GM12891 (cell line): ENCODE results near the gene DET1.

Source experiments
- PAX5 ChIP-seq: IDR thresholded peaks from 2 replicates; pipeline ENCODE4 v1.6.1; 2011; ENCODE audit warnings: low read length, moderate library complexity, mild to moderate bottlenecking; ENCODE audit not compliant: insufficient read depth, severe bottlenecking
- POLR2A ChIP-seq: IDR thresholded peaks from 2 replicates; pipeline ENCODE4 v1.6.1; 2011; ENCODE audit warnings: low read depth, low read length, control low read depth
- POLR2AphosphoS5 ChIP-seq: IDR thresholded peaks from 2 replicates; pipeline ENCODE4 v1.6.1; 2011; ENCODE audit warnings: low read depth, low read length, control low read depth
- SPI1 ChIP-seq: IDR thresholded peaks from 2 replicates; pipeline ENCODE4 v1.6.1; 2011; ENCODE audit warnings: low read depth, low read length, control low read depth
- TAF1 ChIP-seq: IDR thresholded peaks from 2 replicates; pipeline ENCODE4 v1.6.1; 2011; ENCODE audit warnings: low read depth, low read length, control low read depth

DNA sequence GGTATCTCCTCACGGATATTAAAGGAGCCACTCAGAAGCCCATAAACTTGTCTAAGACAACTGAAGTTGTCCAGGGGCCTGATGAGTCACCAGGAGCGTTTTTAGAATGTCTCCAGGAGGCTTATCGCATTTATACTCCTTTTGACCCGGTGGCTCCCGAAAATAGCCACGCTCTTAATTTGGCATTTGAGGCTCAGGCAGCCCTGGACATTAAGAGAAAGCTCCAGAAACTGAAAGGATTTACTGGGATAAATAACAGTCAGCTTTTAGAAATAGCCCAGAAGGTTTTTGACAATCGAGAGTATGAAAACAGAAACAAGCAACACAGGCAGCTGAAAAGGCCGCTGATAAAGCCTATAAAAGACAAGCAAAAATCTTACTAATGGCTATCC is 4.1 kb downstream of the DET1 start:
- TF ChIP-seq POLR2A (no peak), POLR2AphosphoS5 (no peak), PAX5 (no peak), TAF1 (no peak), SPI1 (no peak)
